ENCODE results near the gene TREML2. TPM values are rescaled to one million over a fixed set of nuclear protein-coding genes. Genes with fewer than 3 reads are reported as not detected.

TREML2 gene
- polyA plus RNA-seq, 1 donor from 2014 or later, result not detected

DNA sequence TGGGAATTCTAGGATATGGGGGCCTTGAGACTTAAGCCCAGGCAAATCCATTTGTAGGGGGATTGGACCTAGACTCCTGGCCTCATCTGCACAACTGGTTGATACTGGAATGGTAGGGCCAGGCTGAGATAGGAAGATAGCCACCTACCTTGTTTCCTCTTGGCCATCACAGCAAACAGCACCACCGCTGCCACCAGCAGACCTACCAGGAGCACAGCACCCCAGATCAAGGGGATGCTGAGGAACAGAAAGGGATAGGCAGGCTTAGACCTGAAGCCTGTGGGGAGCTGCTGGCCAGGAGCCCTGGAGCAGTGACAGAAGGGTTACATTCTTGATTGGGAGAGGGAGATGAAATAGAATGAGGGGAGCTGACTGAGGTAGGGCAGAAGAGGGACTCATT lies 50.3 kb downstream of the TREML2 start:
- no peaks in the 10 kb centered on the region for H3F3A ChIP-seq (ENCODE audit: insufficient read depth, low read length, poor library complexity, severe bottlenecking)
- H3K4me3 ChIP-seq (ENCODE audit: low read length), result no peak overlapping the region
- H3K9ac ChIP-seq (ENCODE audit: low read length), result no peak overlapping the region
- no peaks in the 10 kb centered on the region for H4K20me1 ChIP-seq (ENCODE audit: insufficient read depth)
- no peak overlapping the region for H3K4me2 ChIP-seq (ENCODE audit: low read length)
- H3K79me2 ChIP-seq (replicated peaks; ENCODE audit: insufficient read depth, low read length), result no peaks in the 10 kb centered on the region
- no peak overlapping the region for H2AFZ ChIP-seq (ENCODE audit: low read depth, low read length)
- H3K9me2 ChIP-seq (ENCODE audit: insufficient read depth, low read length), result no peaks in the 10 kb centered on the region
- H3K27ac ChIP-seq (ENCODE audit: low read length), result no peak overlapping the region
- no peaks in the 10 kb centered on the region for H3K9me3 ChIP-seq (ENCODE audit: low read length)
- H3K36me3 ChIP-seq (ENCODE audit: insufficient read depth, low read length), result no peaks in the 10 kb centered on the region
- TF ChIP-seq SMC3 (conservative IDR thresholded peaks at IDR 0.05; ENCODE audit: poor library complexity), result no peak
- TF ChIP-seq EZH2 (IDR thresholded peaks at IDR 0.05; ENCODE audit: borderline replicate concordance, insufficient read depth, low read length, poor library complexity, severe bottlenecking), result no peak
- no peak for TF ChIP-seq MXI1 (conservative IDR thresholded peaks at IDR 0.05; ENCODE audit: poor library complexity, severe bottlenecking)
- TF ChIP-seq POLR2AphosphoS5 (IDR thresholded peaks at IDR 0.05), result no peak
- no peak for TF ChIP-seq RAD21 (conservative IDR thresholded peaks at IDR 0.05)
- TF ChIP-seq, protein P1, sequence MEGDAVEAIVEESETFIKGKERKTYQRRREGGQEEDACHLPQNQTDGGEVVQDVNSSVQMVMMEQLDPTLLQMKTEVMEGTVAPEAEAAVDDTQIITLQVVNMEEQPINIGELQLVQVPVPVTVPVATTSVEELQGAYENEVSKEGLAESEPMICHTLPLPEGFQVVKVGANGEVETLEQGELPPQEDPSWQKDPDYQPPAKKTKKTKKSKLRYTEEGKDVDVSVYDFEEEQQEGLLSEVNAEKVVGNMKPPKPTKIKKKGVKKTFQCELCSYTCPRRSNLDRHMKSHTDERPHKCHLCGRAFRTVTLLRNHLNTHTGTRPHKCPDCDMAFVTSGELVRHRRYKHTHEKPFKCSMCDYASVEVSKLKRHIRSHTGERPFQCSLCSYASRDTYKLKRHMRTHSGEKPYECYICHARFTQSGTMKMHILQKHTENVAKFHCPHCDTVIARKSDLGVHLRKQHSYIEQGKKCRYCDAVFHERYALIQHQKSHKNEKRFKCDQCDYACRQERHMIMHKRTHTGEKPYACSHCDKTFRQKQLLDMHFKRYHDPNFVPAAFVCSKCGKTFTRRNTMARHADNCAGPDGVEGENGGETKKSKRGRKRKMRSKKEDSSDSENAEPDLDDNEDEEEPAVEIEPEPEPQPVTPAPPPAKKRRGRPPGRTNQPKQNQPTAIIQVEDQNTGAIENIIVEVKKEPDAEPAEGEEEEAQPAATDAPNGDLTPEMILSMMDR (IDR thresholded peaks at IDR 0.05; ENCODE audit: poor library complexity, severe bottlenecking), result no peak
- no peak for TF ChIP-seq TAF1 (IDR thresholded peaks at IDR 0.05; ENCODE audit: low read depth)
- no peak for TF ChIP-seq EP300 (conservative IDR thresholded peaks at IDR 0.05; ENCODE audit: poor library complexity, severe bottlenecking)
- TF ChIP-seq, protein P2, sequence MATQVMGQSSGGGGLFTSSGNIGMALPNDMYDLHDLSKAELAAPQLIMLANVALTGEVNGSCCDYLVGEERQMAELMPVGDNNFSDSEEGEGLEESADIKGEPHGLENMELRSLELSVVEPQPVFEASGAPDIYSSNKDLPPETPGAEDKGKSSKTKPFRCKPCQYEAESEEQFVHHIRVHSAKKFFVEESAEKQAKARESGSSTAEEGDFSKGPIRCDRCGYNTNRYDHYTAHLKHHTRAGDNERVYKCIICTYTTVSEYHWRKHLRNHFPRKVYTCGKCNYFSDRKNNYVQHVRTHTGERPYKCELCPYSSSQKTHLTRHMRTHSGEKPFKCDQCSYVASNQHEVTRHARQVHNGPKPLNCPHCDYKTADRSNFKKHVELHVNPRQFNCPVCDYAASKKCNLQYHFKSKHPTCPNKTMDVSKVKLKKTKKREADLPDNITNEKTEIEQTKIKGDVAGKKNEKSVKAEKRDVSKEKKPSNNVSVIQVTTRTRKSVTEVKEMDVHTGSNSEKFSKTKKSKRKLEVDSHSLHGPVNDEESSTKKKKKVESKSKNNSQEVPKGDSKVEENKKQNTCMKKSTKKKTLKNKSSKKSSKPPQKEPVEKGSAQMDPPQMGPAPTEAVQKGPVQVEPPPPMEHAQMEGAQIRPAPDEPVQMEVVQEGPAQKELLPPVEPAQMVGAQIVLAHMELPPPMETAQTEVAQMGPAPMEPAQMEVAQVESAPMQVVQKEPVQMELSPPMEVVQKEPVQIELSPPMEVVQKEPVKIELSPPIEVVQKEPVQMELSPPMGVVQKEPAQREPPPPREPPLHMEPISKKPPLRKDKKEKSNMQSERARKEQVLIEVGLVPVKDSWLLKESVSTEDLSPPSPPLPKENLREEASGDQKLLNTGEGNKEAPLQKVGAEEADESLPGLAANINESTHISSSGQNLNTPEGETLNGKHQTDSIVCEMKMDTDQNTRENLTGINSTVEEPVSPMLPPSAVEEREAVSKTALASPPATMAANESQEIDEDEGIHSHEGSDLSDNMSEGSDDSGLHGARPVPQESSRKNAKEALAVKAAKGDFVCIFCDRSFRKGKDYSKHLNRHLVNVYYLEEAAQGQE (IDR thresholded peaks at IDR 0.05; ENCODE audit: borderline replicate concordance), result no peak
- no peaks in the 10 kb centered on the region for H3K27me3 ChIP-seq (ENCODE audit: insufficient read depth, low read depth, low read length)

DNA sequence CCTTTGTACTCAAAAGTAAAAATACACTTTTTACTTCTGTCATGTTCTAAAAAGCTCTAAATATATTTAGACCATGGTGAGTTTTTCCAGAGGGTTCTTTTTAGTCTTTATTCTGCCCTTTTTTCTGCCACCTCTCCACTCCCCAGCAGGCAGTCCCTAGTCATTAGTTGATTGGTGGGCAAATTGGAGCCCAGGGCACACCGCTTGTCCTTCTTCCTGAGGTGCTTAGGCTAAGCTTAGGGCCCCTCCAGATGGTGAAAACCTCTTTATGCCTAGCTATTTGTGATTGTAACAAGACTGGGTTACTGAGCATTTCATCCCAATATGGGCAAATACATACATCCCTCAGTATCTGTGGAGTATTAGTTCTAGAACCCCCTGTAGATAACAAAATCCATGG lies 53.0 kb downstream of the TREML2 start:
- Histone ChIP-seq H3K4me2 (ENCODE audit: low read length) (no peak overlapping the region), H3K36me3 (ENCODE audit: insufficient read depth, low read length) (no peaks in the 10 kb centered on the region)
- no peak for TF ChIP-seq POLR2AphosphoS5 (IDR thresholded peaks at IDR 0.05)

More for the DNA sequence above, 53.0 kb downstream of the TREML2 start:
- Histone ChIP-seq H2AFZ (ENCODE audit: low read depth, low read length) (no peak overlapping the region), H3K9me3 (ENCODE audit: low read length) (no peaks in the 10 kb centered on the region), H3K79me2 (replicated peaks; ENCODE audit: insufficient read depth, low read length) (no peaks in the 10 kb centered on the region), H3K9me2 (ENCODE audit: insufficient read depth, low read length) (no peaks in the 10 kb centered on the region), H3F3A (ENCODE audit: insufficient read depth, low read length, poor library complexity, severe bottlenecking) (no peaks in the 10 kb centered on the region), H3K27me3 (ENCODE audit: insufficient read depth, low read depth, low read length) (no peaks in the 10 kb centered on the region), H3K9ac (ENCODE audit: low read length) (no peak overlapping the region), H3K27ac (ENCODE audit: low read length) (no peak overlapping the region), H3K4me3 (ENCODE audit: low read length) (no peak overlapping the region), H4K20me1 (ENCODE audit: insufficient read depth) (no peaks in the 10 kb centered on the region)

Small RNA genes lying within 50 kb of the gene (small RNA-seq; reads per million reads assigned to genes)
- gene AL391903.2 (0 reads per million in 3 experiments), gene RNA5SP207 (0 to 0.13 (median 0.03) reads per million in 3 experiments)

Other genes with a start within 250 kb of the TREML2 start
- gene UNC5CL, start 161.9 kb downstream of the TREML2 start, polyA plus RNA-seq, result 1.0 and 2.6 TPM in 2 replicates
- not detected in 2 replicates for gene TSPO2, start 158.7 kb downstream of the TREML2 start, polyA plus RNA-seq
- gene APOBEC2, start 147.9 kb downstream of the TREML2 start, polyA plus RNA-seq, result not detected in 2 replicates
- 38.7 and 41.7 TPM in 2 replicates for gene OARD1, start 128.8 kb downstream of the TREML2 start, polyA plus RNA-seq
- 17.1 and 22.1 TPM in 2 replicates for gene NFYA, start 128.2 kb downstream of the TREML2 start, polyA plus RNA-seq
- gene TREML1, start 46.8 kb downstream of the TREML2 start, polyA plus RNA-seq, result not detected in 2 replicates
- gene TREM2, start 38.0 kb downstream of the TREML2 start, polyA plus RNA-seq, result not detected in 2 replicates
- not detected in 2 replicates for gene TREML4, start 27.2 kb upstream of the TREML2 start, polyA plus RNA-seq
- gene TREM1, start 85.5 kb upstream of the TREML2 start, polyA plus RNA-seq, result not detected in 2 replicates
- gene NCR2, start 134.5 kb upstream of the TREML2 start, polyA plus RNA-seq, result not detected in 2 replicates